Sciatic nerve (tissue), 2 donors: ENCODE results near the gene TRPM4. TPM values are rescaled to one million over a fixed set of nuclear protein-coding genes. Genes with fewer than 3 reads are reported as not detected.

Experiments
- ATAC-seq: fragments of 200-7000 bp; cut with Tn5 transposase; one replicate; pipeline ENCODE4 v1.9.1; 2020; ENCODE audit warnings: mild to moderate bottlenecking, moderate library complexity
- DNase-seq: peaks from one replicate; pipeline ENCODE4 v3.0.0-alpha.2; 2020; ENCODE audit warnings: low spot score
- intact Hi-C: fragments of 100-400 bp; cut with DNase I; formaldehyde crosslinking; loops from one replicate; pipeline ENCODE4 v1.14.2; 2022
- total RNA-seq: library from RNA; stranded (reverse); fragmentation: NEBNext Ultra II Directional; extraction: Animal tissue kit (Norgen Biotek cat#: 25700); gene quantifications from one replicate; pipeline ENCODE4 v1.2.1, GENCODE V29; 2021
- donor health status: DM: no; HTN: no; CAD: no.
- donor health status: DM: no; HTN: no; CAD: no.

Gene TRPM4
- total RNA-seq, 1 donor from 2014 or later, result 32.5 TPM

- ATAC-seq (no peak), DNase-seq (no peak)
- intact Hi-C loops, result loop anchor here (10.0 kb wide), 1 partner anchor 63 kb away; the partner anchor contains the start of gene SNRNP70
Observed at GRCh38 chr19:49148044-49148682, 9.4 kb upstream of the TRPM4 start.

GRCh38 chr19:49148784-49149651 is 8.6 kb upstream of the TRPM4 start:
- peak; percentile 98 for DNase-seq
- ATAC-seq, result peak; percentile 89
- intact Hi-C loops, result loop anchor here (10.0 kb wide), 1 partner anchor 64 kb away; the partner anchor contains the start of gene SNRNP70

GRCh38 chr19:49149652-49150105 is 7.9 kb upstream of the TRPM4 start:
- ATAC-seq (peak; percentile 69), DNase-seq (peak; percentile 71)
- intact Hi-C loops, result loop anchor here (10.0 kb wide), 1 partner anchor 65 kb away; the partner anchor contains the start of gene SNRNP70

- intact Hi-C loops, result no loop called here
- DNase-seq (peak; percentile 87), ATAC-seq (peak; percentile 82)
Observed at GRCh38 chr19:49150106-49150943, 7.3 kb upstream of the TRPM4 start.

- DNase-seq (no peak), ATAC-seq (no peak)
- intact Hi-C loops, result no loop called here
Observed at GRCh38 chr19:49150944-49151243, 6.7 kb upstream of the TRPM4 start.

- no peak for ATAC-seq
- peak; percentile 75 for DNase-seq
- intact Hi-C loops, result no loop called here
Observed at GRCh38 chr19:49151267-49152118, 6.1 kb upstream of the TRPM4 start.

- intact Hi-C loops, result no loop called here
- DNase-seq, result no peak
- no peak for ATAC-seq
Observed at GRCh38 chr19:49152119-49152550, 5.5 kb upstream of the TRPM4 start.

GRCh38 chr19:49153167-49153809 is 4.3 kb upstream of the TRPM4 start:
- intact Hi-C loops, result no loop called here
- no peak for DNase-seq
- ATAC-seq, result no peak

GRCh38 chr19:49154279-49154678 is 3.3 kb upstream of the TRPM4 start:
- intact Hi-C loops, result no loop called here
- no peak for ATAC-seq

GRCh38 chr19:49155005-49155819 is 2.4 kb upstream of the TRPM4 start, which contains the start of gene HRC:
HRC (minus strand) TSS chr19:49155396; CDS start chr19:49155237, 159 bp downstream.
- DNase-seq, result no peak
- no peak for ATAC-seq
- intact Hi-C loops, result no loop called here

More at GRCh38 chr19:49154279-49154678, 3.3 kb upstream of the TRPM4 start:
- no peak for DNase-seq

GRCh38 chr19:49155820-49156346 is 1.7 kb upstream of the TRPM4 start:
- ATAC-seq (no peak), DNase-seq (no peak)
- intact Hi-C loops, result no loop called here

- intact Hi-C loops, result no loop called here
- ATAC-seq, result no peak
- no peak for DNase-seq
Observed at GRCh38 chr19:49160450-49161189, 3.0 kb downstream of the TRPM4 start.

GRCh38 chr19:49161987-49162386 is 4.4 kb downstream of the TRPM4 start:
- ATAC-seq (no peak), DNase-seq (no peak)
- intact Hi-C loops, result no loop called here

GRCh38 chr19:49165111-49165750 is 7.6 kb downstream of the TRPM4 start:
- intact Hi-C loops, result no loop called here
- ATAC-seq (no peak), DNase-seq (no peak)

- ATAC-seq (peak; percentile 26), DNase-seq (no peak)
- intact Hi-C loops, result no loop called here
Observed at GRCh38 chr19:49165865-49166301, 8.3 kb downstream of the TRPM4 start.
